Fibroblast of lung (primary cell): ENCODE data around the gene DRC7.

Experiments
- CTCF ChIP-seq, 2 donors: IDR thresholded peaks in 1 of 2; conservative IDR thresholded peaks in 1 of 2; 1 replicate in 1 of 2; 2 replicates in 1 of 2; pipeline ENCODE4 v1.5.1; 2011 to 2012; ENCODE audit warnings: low read length in 2 of 2, control low read depth in 1 of 2, inconsistent platforms in 1 of 2, low read depth in 1 of 2, mild to moderate bottlenecking in 1 of 2
- EZH2 ChIP-seq: IDR thresholded peaks from 2 replicates; pipeline ENCODE4 v1.5.1; 2012; ENCODE audit warnings: low read length, control low read depth, mild to moderate bottlenecking; ENCODE audit errors: missing control alignments

GRCh38 chr16:57685633-57686032 is 9.0 kb upstream of the DRC7 start:
- no peak for TF ChIP-seq CTCF (conservative IDR thresholded peaks at IDR 0.05 in 1 of 2, IDR thresholded peaks at IDR 0.05 in 1 of 2; ENCODE audit: low read depth in 1 of 2, low read length in 2 of 2)
- no peak for TF ChIP-seq EZH2
